ENCODE data around the gene GPATCH11. TPM values are rescaled to one million over a fixed set of nuclear protein-coding genes. Genes with fewer than 3 reads are reported as not detected.

Gene GPATCH11
- 3.7 and 13.6 TPM in 2 replicates for total RNA-seq

DNA sequence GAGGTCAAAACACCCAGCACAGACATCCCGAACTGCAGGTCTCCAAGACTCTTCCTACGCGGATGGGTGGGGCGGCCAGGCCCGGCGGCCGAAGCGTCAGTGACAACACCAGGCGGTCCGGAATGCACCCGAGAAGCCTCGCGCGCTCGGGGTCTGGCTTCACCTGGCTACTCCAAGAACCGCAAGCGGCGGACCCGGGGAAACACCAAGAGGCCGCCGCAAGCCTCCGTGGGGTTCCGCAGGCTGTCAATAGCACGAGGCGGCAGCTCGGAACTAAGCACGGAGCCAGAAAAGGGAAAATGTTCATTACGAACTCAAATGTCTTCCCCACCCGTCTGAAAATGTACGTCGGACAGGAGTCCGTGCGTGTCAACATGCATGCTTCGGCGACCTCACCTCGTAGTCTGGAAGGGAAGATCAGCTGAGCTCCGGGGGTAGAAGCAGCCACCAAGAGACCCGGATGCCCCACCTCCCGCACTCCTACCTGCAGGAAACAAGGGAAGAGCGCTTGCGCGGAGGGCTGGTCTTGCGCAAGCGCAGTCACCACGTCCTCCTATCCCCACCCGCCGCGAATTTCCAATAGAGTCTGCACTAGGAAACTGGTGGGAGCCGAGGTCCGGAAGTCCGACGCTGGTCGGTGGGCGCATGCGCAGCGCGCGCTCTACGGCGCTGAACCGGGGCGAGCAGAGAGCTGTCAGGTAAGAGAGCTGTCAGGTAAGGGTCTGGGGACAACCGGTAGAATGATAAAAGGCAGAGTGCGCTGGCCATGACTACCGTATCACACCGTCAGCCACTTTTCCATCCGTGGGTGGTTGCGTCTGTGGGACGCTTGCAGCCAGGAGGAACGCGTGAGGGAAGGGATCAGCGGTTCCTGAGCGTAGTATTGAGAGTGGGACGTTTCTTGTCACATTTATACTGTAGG lies at the start of gene GPATCH11, which contains the start of gene HEATR5B:
TSS of gene GPATCH11 (plus strand) at position 646 of the 922 bp plus-strand sequence. CDS start 3,864 bp downstream, outside the sequence.
TSS of gene HEATR5B (minus strand) at position 500 of the 922 bp plus-strand sequence. CDS start 958 bp downstream, outside the sequence.

Other genes with a start within 250 kb of the GPATCH11 start
- 14.9 and 16.8 TPM in 2 replicates for gene STRN, start 118.0 kb upstream of the GPATCH11 start, total RNA-seq
- gene HEATR5B, start 146 bp upstream of the GPATCH11 start, total RNA-seq = 18.4 and 36.7 TPM in 2 replicates
- 18.6 and 42.2 TPM in 2 replicates for gene EIF2AK2, start 72.5 kb downstream of the GPATCH11 start, total RNA-seq
- gene SULT6B1, start 104.2 kb downstream of the GPATCH11 start, total RNA-seq = not detected in 2 replicates
- gene CEBPZOS, start 112.0 kb downstream of the GPATCH11 start, total RNA-seq = 13.1 and 19.3 TPM in 2 replicates
- gene CEBPZ, start 147.1 kb downstream of the GPATCH11 start, total RNA-seq = 38.5 and 43.2 TPM in 2 replicates
- 11.2 and 12.5 TPM in 2 replicates for gene NDUFAF7, start 147.1 kb downstream of the GPATCH11 start, total RNA-seq
- 35.2 and 75.2 TPM in 2 replicates for gene PRKD3, start 240.3 kb downstream of the GPATCH11 start, total RNA-seq